Stimulated activated naive CD8-positive, alpha-beta T cell treated with anti-CD3 and anti-CD28 coated beads, Interleukin-15, Interleukin-2, amounts not matched to agents 100 U/mL and 50 U/mL, for 24 hours (primary cell): Measurements from ENCODE around the gene KIAA0408.
"Not testable (repeated sequence)": the region's sequence is repeated elsewhere in the genome, so short reads cannot be mapped to it uniquely, and the experiment has no call there.

Experiments used
- ATAC-seq: fragments of 150-1000 bp; cut with Tn5 transposase; one replicate; pipeline ENCODE4 v1.10.0; 2021
- DNase-seq: peaks from one replicate; pipeline ENCODE4 v3.0.0; 2021

Gene KIAA0408

DNA sequence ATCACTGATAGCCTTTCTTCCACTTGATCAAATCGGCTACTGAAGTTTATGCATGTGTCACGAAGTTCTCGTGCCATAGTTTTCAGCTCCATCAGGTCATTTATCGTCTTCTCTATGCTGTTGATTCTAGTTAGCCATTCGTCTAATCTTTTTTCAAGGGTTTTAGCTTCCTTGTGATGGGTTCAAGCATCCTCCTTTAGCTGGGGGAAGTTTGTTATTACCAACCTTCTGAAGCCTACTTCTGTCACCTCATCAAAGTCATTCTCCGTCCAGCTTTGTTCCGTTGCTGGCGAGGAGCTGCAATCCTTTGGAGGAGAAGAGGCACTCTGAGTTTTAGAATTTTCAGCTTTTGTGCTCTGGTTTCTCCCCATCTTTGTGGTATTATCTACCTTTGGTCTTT, 47.2 kb downstream of the KIAA0408 start:
- not testable (repeated sequence) for ATAC-seq, DNase-seq
